Prostate gland (tissue), 2 donors: Measurements from ENCODE around the gene SLC25A13.

ENCODE experiments used
- POLR2A ChIP-seq: fragments of 450-650 bp; IDR thresholded peaks from one replicate; pipeline ENCODE4 v1.6.1; 2016; ENCODE audit warnings: antibody characterized with exemption, mild to moderate bottlenecking
- TF ChIP-seq, protein P1 (sequence below), 4 experiments: fragments of 200-600 bp in 2 of 4; fragments of 450-650 bp in 2 of 4; sonication (generic) in 2 of 4; IDR thresholded peaks; 1 replicate in 3 of 4; 2 replicates in 1 of 4; pipeline ENCODE4 v1.5.1; 2016 to 2019; ENCODE audit warnings: antibody characterized with exemption in 4 of 4, mild to moderate bottlenecking in 2 of 4, moderate library complexity in 2 of 4

DNA sequence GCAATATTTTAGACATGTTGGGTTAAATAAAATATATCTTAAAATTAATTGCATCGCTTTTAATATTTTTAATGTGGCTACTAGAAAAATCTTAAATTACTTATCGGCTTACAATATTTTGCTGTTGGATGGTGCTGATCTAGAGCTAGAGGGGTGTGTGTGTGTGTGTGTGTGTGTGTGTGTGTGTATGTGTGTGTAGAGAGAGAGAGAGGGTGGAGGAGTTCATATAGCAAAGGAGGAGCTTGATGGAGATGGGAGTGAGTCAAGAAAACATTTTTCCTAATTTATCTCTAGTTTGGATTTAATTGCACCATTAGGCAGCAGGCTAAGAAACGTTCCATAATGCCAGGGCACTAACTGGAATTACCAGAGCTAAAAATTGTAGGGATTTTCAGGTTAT lies 10.4 kb upstream of the SLC25A13 start:
- no peak for TF ChIP-seq POLR2A
- TF ChIP-seq, protein P1, sequence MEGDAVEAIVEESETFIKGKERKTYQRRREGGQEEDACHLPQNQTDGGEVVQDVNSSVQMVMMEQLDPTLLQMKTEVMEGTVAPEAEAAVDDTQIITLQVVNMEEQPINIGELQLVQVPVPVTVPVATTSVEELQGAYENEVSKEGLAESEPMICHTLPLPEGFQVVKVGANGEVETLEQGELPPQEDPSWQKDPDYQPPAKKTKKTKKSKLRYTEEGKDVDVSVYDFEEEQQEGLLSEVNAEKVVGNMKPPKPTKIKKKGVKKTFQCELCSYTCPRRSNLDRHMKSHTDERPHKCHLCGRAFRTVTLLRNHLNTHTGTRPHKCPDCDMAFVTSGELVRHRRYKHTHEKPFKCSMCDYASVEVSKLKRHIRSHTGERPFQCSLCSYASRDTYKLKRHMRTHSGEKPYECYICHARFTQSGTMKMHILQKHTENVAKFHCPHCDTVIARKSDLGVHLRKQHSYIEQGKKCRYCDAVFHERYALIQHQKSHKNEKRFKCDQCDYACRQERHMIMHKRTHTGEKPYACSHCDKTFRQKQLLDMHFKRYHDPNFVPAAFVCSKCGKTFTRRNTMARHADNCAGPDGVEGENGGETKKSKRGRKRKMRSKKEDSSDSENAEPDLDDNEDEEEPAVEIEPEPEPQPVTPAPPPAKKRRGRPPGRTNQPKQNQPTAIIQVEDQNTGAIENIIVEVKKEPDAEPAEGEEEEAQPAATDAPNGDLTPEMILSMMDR (IDR thresholded peaks at IDR 0.05) = no peak
